CD4-positive, alpha-beta T cell treated with Interleukin-17A for 1 hour (primary cell): ENCODE results near the gene OR10G8.
"Not testable (repeated sequence)": the region's sequence is repeated elsewhere in the genome, so short reads cannot be mapped to it uniquely, and the experiment has no call there.

Experiments
- DNase-seq: peaks from one replicate; pipeline ENCODE4 v3.0.0-alpha.2; 2020

The OR10G8 gene

GRCh38 chr11:124026498-124026897 is at the start of gene OR10G8:
Gene OR10G8 (plus strand): TSS chr11:124026798. CDS start chr11:124029623, 2,825 bp downstream.
- DNase-seq = no peak

GRCh38 chr11:123977731-123978347 is 48.8 kb upstream of the OR10G8 start, which contains the start of gene OR10S1:
Gene OR10S1 (minus strand): TSS chr11:123977781. CDS start chr11:123977664, 117 bp downstream.
- no peak for DNase-seq

GRCh38 chr11:123979311-123979710 is 47.3 kb upstream of the OR10G8 start:
- no peak for DNase-seq

GRCh38 chr11:123995119-123995518 is 31.5 kb upstream of the OR10G8 start, which contains the start of gene OR10G6:
Gene OR10G6 (minus strand): TSS chr11:123995161. CDS start chr11:123995161, 0 bp downstream.
- DNase-seq = no peak

- DNase-seq = no peak
Measured at GRCh38 chr11:124012697-124013096, 13.9 kb upstream of the OR10G8 start, which contains the start of gene OR10G4. Gene OR10G4 (plus strand): TSS chr11:124012997. CDS start chr11:124015575, 2,578 bp downstream.

- DNase-seq = not testable (repeated sequence)
Measured at GRCh38 chr11:124015837-124016236, 10.8 kb upstream of the OR10G8 start.

GRCh38 chr11:124036666-124037065 is 10.1 kb downstream of the OR10G8 start:
- no peak for DNase-seq

GRCh38 chr11:124039557-124039956 is 13.0 kb downstream of the OR10G8 start:
- DNase-seq = no peak

- DNase-seq = no peak
Measured at GRCh38 chr11:124041254-124041653, 14.7 kb downstream of the OR10G8 start, which contains the start of gene OR10G7. Gene OR10G7 (minus strand): TSS chr11:124041325. CDS start chr11:124039001, 2,324 bp downstream.

- DNase-seq = no peak
Measured at GRCh38 chr11:124043420-124043819, 16.8 kb downstream of the OR10G8 start.

- DNase-seq = no peak
Measured at GRCh38 chr11:124050748-124051147, 24.1 kb downstream of the OR10G8 start.

GRCh38 chr11:124052966-124053365 is 26.4 kb downstream of the OR10G8 start:
- no peak for DNase-seq

- DNase-seq = no peak
Measured at GRCh38 chr11:124068601-124069110, 42.1 kb downstream of the OR10G8 start.

- peak; percentile 26 for DNase-seq
Measured at GRCh38 chr11:124069429-124070401, 43.1 kb downstream of the OR10G8 start.

GRCh38 chr11:124070915-124071622 is 44.5 kb downstream of the OR10G8 start:
- DNase-seq = peak; percentile 60

- no peak for DNase-seq
Measured at GRCh38 chr11:124071623-124071948, 45.0 kb downstream of the OR10G8 start.

- no peak for DNase-seq
Measured at GRCh38 chr11:124072147-124072546, 45.5 kb downstream of the OR10G8 start.

- no peak for DNase-seq
Measured at GRCh38 chr11:124074554-124074953, 48.0 kb downstream of the OR10G8 start.

- no peak for DNase-seq
Measured at GRCh38 chr11:124075492-124075840, 48.9 kb downstream of the OR10G8 start.

- DNase-seq = no peak
Measured at GRCh38 chr11:124075841-124076651, 49.4 kb downstream of the OR10G8 start.

- no peak for DNase-seq
Measured at GRCh38 chr11:124077266-124077665, 50.7 kb downstream of the OR10G8 start.

GRCh38 chr11:124078591-124078990 is 52.0 kb downstream of the OR10G8 start:
- DNase-seq = no peak
